ENCODE measurements around the gene HTR1E.
"Not testable (repeated sequence)": the region's sequence is repeated elsewhere in the genome, so short reads cannot be mapped to it uniquely, and the experiment has no call there.

The HTR1E gene

DNA sequence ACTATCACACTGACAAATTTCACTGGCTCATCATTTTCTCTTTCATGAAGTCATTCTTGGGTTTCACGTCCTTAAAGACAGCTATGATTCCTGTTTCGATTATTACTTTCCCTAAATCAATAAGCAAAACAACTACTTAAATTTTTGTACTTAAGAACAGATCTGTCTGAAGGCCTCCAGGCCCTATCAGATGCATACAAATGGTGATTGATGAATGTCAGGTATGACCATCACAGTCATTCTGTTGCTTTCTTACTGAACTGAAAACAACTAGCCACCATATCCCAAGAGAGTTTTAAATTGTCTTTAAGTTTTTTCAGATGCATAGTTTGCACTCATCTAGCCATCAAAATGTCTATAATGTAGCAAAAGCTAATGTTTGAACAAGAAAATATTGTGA is 20.9 kb upstream of the HTR1E start:
- Histone ChIP-seq H3K18ac (ENCODE audit: low read depth in 1 of 2, low read length in 2 of 2) (no peak overlapping the region), H2BK12ac (ENCODE audit: low read length in 2 of 2) (no peak overlapping the region), H3K4me3 (ENCODE audit: insufficient read depth in 1 of 2, low read depth in 1 of 2, low read length in 2 of 2) (no peak overlapping the region), H3K9ac (ENCODE audit: low read length) (no peak overlapping the region), H3K14ac (ENCODE audit: low read length in 2 of 2) (no peak overlapping the region), H2AK5ac (ENCODE audit: low read length, severe bottlenecking) (no peak overlapping the region), H3K23ac (ENCODE audit: low read length in 2 of 2) (no peak overlapping the region), H3K27ac (ENCODE audit: low read length, poor library complexity, severe bottlenecking) (no peak overlapping the region), H3K4me2 (ENCODE audit: low read length, poor library complexity, severe bottlenecking) (no peak overlapping the region), H3K27me3 (ENCODE audit: control insufficient read depth in 1 of 2, insufficient read depth in 1 of 2, low read length in 2 of 2) (no peaks in the 10 kb centered on the region), H2BK5ac (ENCODE audit: low read depth, low read length, poor library complexity, severe bottlenecking) (no peak overlapping the region), H2BK120ac (ENCODE audit: low read depth, low read length) (no peak overlapping the region), H4K8ac (ENCODE audit: low read length) (no peak overlapping the region), H3K4ac (ENCODE audit: low read depth in 1 of 2, low read length in 2 of 2) (no peak overlapping the region), H4K91ac (ENCODE audit: low read length) (no peak overlapping the region), H3K36me3 (ENCODE audit: control insufficient read depth in 1 of 2, insufficient read depth in 2 of 2, low read depth in 1 of 2, low read length in 2 of 2) (no peaks in the 10 kb centered on the region), H2BK15ac (ENCODE audit: low read depth, poor library complexity, severe bottlenecking) (no peak overlapping the region), H3K79me1 (replicated peaks; ENCODE audit: low read length, poor library complexity, severe bottlenecking) (no peaks in the 10 kb centered on the region), H2AFZ (ENCODE audit: low read depth, low read length) (no peak overlapping the region), H3K4me1 (ENCODE audit: control insufficient read depth, insufficient read depth, low read depth, low read length) (no peaks in the 10 kb centered on the region), H3K9me3 (ENCODE audit: control insufficient read depth, low read length) (no peaks in the 10 kb centered on the region)
- no peak for DNase-seq
- WGBS = 58% methylated on average over 2 of the region's 2 CpGs

DNA sequence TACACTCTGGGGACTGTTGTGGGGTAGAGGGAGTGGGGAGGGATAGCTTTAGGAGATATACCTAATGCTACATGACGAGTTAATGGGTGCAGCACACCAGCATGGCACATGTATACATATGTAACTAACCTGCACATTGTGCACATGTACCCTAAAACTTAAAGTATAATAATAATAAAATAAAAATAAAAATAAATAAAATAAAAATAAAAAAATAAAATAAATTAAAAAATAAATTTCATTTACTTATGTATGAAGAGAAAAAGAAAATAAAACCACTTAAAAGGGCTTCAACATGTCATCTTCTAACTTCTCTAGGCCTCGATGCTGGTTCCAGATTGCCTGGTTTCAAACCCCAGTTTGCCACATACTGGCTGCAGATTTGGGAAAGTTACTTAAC is 10.2 kb upstream of the HTR1E start:
- not testable (repeated sequence) for H4K91ac ChIP-seq (ENCODE audit: low read length); H2BK12ac ChIP-seq (ENCODE audit: low read length in 2 of 2); H2BK15ac ChIP-seq (ENCODE audit: low read depth, poor library complexity, severe bottlenecking); H3K4me2 ChIP-seq (ENCODE audit: low read length, poor library complexity, severe bottlenecking); H3K23ac ChIP-seq (ENCODE audit: low read length in 2 of 2); H3K9me3 ChIP-seq (ENCODE audit: control insufficient read depth, low read length); H3K4me3 ChIP-seq (ENCODE audit: insufficient read depth in 1 of 2, low read depth in 1 of 2, low read length in 2 of 2); H3K18ac ChIP-seq (ENCODE audit: low read depth in 1 of 2, low read length in 2 of 2); H2BK120ac ChIP-seq (ENCODE audit: low read depth, low read length); H3K36me3 ChIP-seq (ENCODE audit: control insufficient read depth in 1 of 2, insufficient read depth in 2 of 2, low read depth in 1 of 2, low read length in 2 of 2); DNase-seq; H3K14ac ChIP-seq (ENCODE audit: low read length in 2 of 2); H3K79me1 ChIP-seq (replicated peaks; ENCODE audit: low read length, poor library complexity, severe bottlenecking); H3K4me1 ChIP-seq (ENCODE audit: control insufficient read depth, insufficient read depth, low read depth, low read length); H2AK5ac ChIP-seq (ENCODE audit: low read length, severe bottlenecking); H2AFZ ChIP-seq (ENCODE audit: low read depth, low read length); H3K27ac ChIP-seq (ENCODE audit: low read length, poor library complexity, severe bottlenecking); H3K27me3 ChIP-seq (ENCODE audit: control insufficient read depth in 1 of 2, insufficient read depth in 1 of 2, low read length in 2 of 2); H3K9ac ChIP-seq (ENCODE audit: low read length); H4K8ac ChIP-seq (ENCODE audit: low read length); H2BK5ac ChIP-seq (ENCODE audit: low read depth, low read length, poor library complexity, severe bottlenecking); H3K4ac ChIP-seq (ENCODE audit: low read depth in 1 of 2, low read length in 2 of 2)
- WGBS = 100% methylated on average over 1 of the region's 2 CpGs

DNA sequence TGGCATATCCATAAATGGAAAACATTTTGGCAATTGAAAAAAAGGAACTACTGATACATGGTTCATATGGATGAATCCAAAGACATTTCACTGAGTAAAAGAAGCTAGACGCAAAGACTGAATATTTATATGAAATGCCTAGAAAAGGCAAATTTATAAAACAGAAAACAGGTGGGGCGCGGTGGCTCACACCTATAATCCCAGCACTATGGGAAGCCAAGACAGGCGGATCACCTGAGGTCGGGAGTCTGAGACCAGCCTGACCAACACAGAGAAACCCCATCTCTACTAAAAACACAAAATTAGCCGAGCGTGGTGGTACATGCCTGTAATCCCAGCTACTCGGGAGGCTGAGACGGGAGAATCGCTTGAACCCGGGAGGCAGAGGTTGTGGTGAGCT is 9.5 kb upstream of the HTR1E start:
- not testable (repeated sequence) for H2BK120ac ChIP-seq (ENCODE audit: low read depth, low read length); H3K4me2 ChIP-seq (ENCODE audit: low read length, poor library complexity, severe bottlenecking); H3K27me3 ChIP-seq (ENCODE audit: control insufficient read depth in 1 of 2, insufficient read depth in 1 of 2, low read length in 2 of 2); H2BK15ac ChIP-seq (ENCODE audit: low read depth, poor library complexity, severe bottlenecking); H4K91ac ChIP-seq (ENCODE audit: low read length); H3K4ac ChIP-seq (ENCODE audit: low read depth in 1 of 2, low read length in 2 of 2); H2AFZ ChIP-seq (ENCODE audit: low read depth, low read length); H3K9ac ChIP-seq (ENCODE audit: low read length); H2AK5ac ChIP-seq (ENCODE audit: low read length, severe bottlenecking); H4K8ac ChIP-seq (ENCODE audit: low read length); H3K79me1 ChIP-seq (replicated peaks; ENCODE audit: low read length, poor library complexity, severe bottlenecking); H3K18ac ChIP-seq (ENCODE audit: low read depth in 1 of 2, low read length in 2 of 2); DNase-seq; H3K23ac ChIP-seq (ENCODE audit: low read length in 2 of 2); H3K14ac ChIP-seq (ENCODE audit: low read length in 2 of 2); H3K27ac ChIP-seq (ENCODE audit: low read length, poor library complexity, severe bottlenecking); H3K4me1 ChIP-seq (ENCODE audit: control insufficient read depth, insufficient read depth, low read depth, low read length); H3K36me3 ChIP-seq (ENCODE audit: control insufficient read depth in 1 of 2, insufficient read depth in 2 of 2, low read depth in 1 of 2, low read length in 2 of 2); H2BK12ac ChIP-seq (ENCODE audit: low read length in 2 of 2); H3K4me3 ChIP-seq (ENCODE audit: insufficient read depth in 1 of 2, low read depth in 1 of 2, low read length in 2 of 2); H2BK5ac ChIP-seq (ENCODE audit: low read depth, low read length, poor library complexity, severe bottlenecking); H3K9me3 ChIP-seq (ENCODE audit: control insufficient read depth, low read length)
- 92% methylated on average over 8 of the region's 11 CpGs for WGBS

DNA sequence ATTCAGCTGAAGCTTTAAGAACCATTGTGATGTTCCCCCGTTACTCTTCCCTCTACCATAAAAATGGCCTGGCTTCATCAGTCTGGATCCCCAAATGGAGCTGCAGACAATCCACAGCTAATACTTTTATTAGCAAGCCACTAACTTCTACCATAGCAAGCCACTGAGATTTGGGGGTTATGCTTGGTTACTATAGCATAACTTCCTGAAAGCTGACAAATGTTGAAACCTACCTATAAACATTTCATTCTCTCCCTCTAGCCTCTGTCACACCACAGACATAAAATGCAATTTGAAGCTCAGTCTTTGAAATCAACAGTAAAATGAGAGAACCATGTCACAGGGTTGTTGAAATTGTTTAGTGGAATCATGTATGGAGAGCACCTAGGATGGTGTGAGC is 3.0 kb upstream of the HTR1E start:
- DNase-seq = no peak
- Histone ChIP-seq H2AFZ (ENCODE audit: low read depth, low read length) (no peak overlapping the region), H3K4me1 (ENCODE audit: control insufficient read depth, insufficient read depth, low read depth, low read length) (peaks cover 10% of the 10 kb centered on the region), H3K4ac (ENCODE audit: low read depth in 1 of 2, low read length in 2 of 2) (no peak overlapping the region), H2BK120ac (ENCODE audit: low read depth, low read length) (no peak overlapping the region), H3K14ac (ENCODE audit: low read length in 2 of 2) (no peak overlapping the region), H2BK12ac (ENCODE audit: low read length in 2 of 2) (no peak overlapping the region), H3K4me2 (ENCODE audit: low read length, poor library complexity, severe bottlenecking) (no peak overlapping the region), H3K27ac (ENCODE audit: low read length, poor library complexity, severe bottlenecking) (no peak overlapping the region), H4K91ac (ENCODE audit: low read length) (no peak overlapping the region), H3K9ac (ENCODE audit: low read length) (no peak overlapping the region), H3K23ac (ENCODE audit: low read length in 2 of 2) (no peak overlapping the region), H4K8ac (ENCODE audit: low read length) (no peak overlapping the region), H3K27me3 (ENCODE audit: control insufficient read depth in 1 of 2, insufficient read depth in 1 of 2, low read length in 2 of 2) (peaks cover 35 to 38% of the 10 kb centered on the region in 2 experiments), H3K4me3 (ENCODE audit: insufficient read depth in 1 of 2, low read depth in 1 of 2, low read length in 2 of 2) (no peak overlapping the region), H3K79me1 (replicated peaks; ENCODE audit: low read length, poor library complexity, severe bottlenecking) (no peaks in the 10 kb centered on the region), H2BK15ac (ENCODE audit: low read depth, poor library complexity, severe bottlenecking) (no peak overlapping the region), H2BK5ac (ENCODE audit: low read depth, low read length, poor library complexity, severe bottlenecking) (no peak overlapping the region), H3K9me3 (ENCODE audit: control insufficient read depth, low read length) (no peaks in the 10 kb centered on the region), H3K36me3 (ENCODE audit: control insufficient read depth in 1 of 2, insufficient read depth in 2 of 2, low read depth in 1 of 2, low read length in 2 of 2) (no peaks in the 10 kb centered on the region), H2AK5ac (ENCODE audit: low read length, severe bottlenecking) (no peak overlapping the region), H3K18ac (ENCODE audit: low read depth in 1 of 2, low read length in 2 of 2) (no peak overlapping the region)
- 80% methylated on average over 1 of the region's 1 CpG for WGBS

All from mesenchymal stem cell (in vitro differentiated cells and primary cell).